HepG2 (cell line): ENCODE measurements around the gene TXN2. TPM values are rescaled to one million over a fixed set of nuclear protein-coding genes. Genes with fewer than 3 reads are reported as not detected.

Experiments used
- ARID2 ChIP-seq: sonication (generic); formaldehyde crosslinking; IDR thresholded peaks from 2 replicates; pipeline ENCODE4 v1.8.1; 2022; ENCODE audit warnings: mild to moderate bottlenecking, missing genetic modification reagents, borderline replicate concordance
- ATRX ChIP-seq: sonication (generic); formaldehyde crosslinking; IDR thresholded peaks from 2 replicates; pipeline ENCODE4 v1.4.0; 2020; ENCODE audit warnings: missing genetic modification reagents, borderline replicate concordance
- CCDC6 ChIP-seq: sonication (generic); formaldehyde crosslinking; IDR thresholded peaks from 2 replicates; pipeline ENCODE4 v1.8.1; 2022; ENCODE audit warnings: mild to moderate bottlenecking, missing genetic modification reagents, moderate library complexity
- CSRNP1 ChIP-seq: sonication (generic); formaldehyde crosslinking; IDR thresholded peaks from 2 replicates; pipeline ENCODE4 v1.8.1; 2023; ENCODE audit warnings: mild to moderate bottlenecking, missing genetic modification reagents
- EED ChIP-seq: sonication (generic); formaldehyde crosslinking; IDR thresholded peaks from 2 replicates; pipeline ENCODE4 v1.5.0; 2020; ENCODE audit warnings: mild to moderate bottlenecking, missing genetic modification reagents
- FOXK1 ChIP-seq: sonication (generic); formaldehyde crosslinking; IDR thresholded peaks from 2 replicates; pipeline ENCODE4 v1.4.0; 2020; ENCODE audit warnings: low read depth, missing genetic modification reagents, borderline replicate concordance
- IRF1 ChIP-seq: sonication (generic); formaldehyde crosslinking; IDR thresholded peaks from 2 replicates; pipeline ENCODE4 v1.4.0; 2020; ENCODE audit warnings: low read depth, mild to moderate bottlenecking, missing genetic modification reagents
- KDM6A ChIP-seq: IDR thresholded peaks from 2 replicates; pipeline ENCODE4 v1.6.1; 2016; ENCODE audit warnings: low read depth
- MATR3 ChIP-seq: sonication (generic); formaldehyde crosslinking; IDR thresholded peaks from 2 replicates; pipeline ENCODE4 v1.4.0; 2020; ENCODE audit warnings: missing genetic modification reagents
- NR3C1 ChIP-seq: sonication (generic); formaldehyde crosslinking; IDR thresholded peaks from 2 replicates; pipeline ENCODE4 v1.4.0; 2020; ENCODE audit warnings: missing genetic modification reagents
- PTBP1 ChIP-seq: fragments of 200-400 bp; formaldehyde crosslinking; IDR thresholded peaks from 2 replicates; pipeline ENCODE4 v1.6.1; 2018; ENCODE audit warnings: low read length, low read depth; ENCODE audit not compliant: poor library complexity, severe bottlenecking
- SALL2 ChIP-seq: sonication (generic); formaldehyde crosslinking; IDR thresholded peaks from 2 replicates; pipeline ENCODE4 v1.8.1; 2023; ENCODE audit warnings: mild to moderate bottlenecking, missing genetic modification reagents, inconsistent platforms
- SETDB1 ChIP-seq: sonication (generic); formaldehyde crosslinking; IDR thresholded peaks from 2 replicates; pipeline ENCODE4 v1.5.1; 2020; ENCODE audit warnings: missing genetic modification reagents, mild to moderate bottlenecking, borderline replicate concordance
- SOX6 ChIP-seq, 2 experiments: fragments of 450-650 bp in 1 of 2; sonication (generic) in 1 of 2; formaldehyde crosslinking in 1 of 2; IDR thresholded peaks; 2 replicates each; pipeline versions ENCODE4 v1.4.0 to v1.6.1; 2017 to 2020; ENCODE audit warnings: antibody characterized with exemption in 1 of 2, mild to moderate bottlenecking in 1 of 2, missing genetic modification reagents in 1 of 2
- TOE1 ChIP-seq: sonication (generic); formaldehyde crosslinking; IDR thresholded peaks from 2 replicates; pipeline ENCODE4 v1.4.0; 2020; ENCODE audit warnings: mild to moderate bottlenecking, missing genetic modification reagents
- ZNF160 ChIP-seq: sonication (generic); formaldehyde crosslinking; IDR thresholded peaks from 2 replicates; pipeline ENCODE4 v1.8.0; 2022; ENCODE audit warnings: mild to moderate bottlenecking, inconsistent platforms, missing genetic modification reagents
- ZNF232 ChIP-seq: sonication (generic); formaldehyde crosslinking; IDR thresholded peaks from 2 replicates; pipeline ENCODE4 v1.4.0; 2020; ENCODE audit warnings: missing genetic modification reagents, borderline replicate concordance
- ZNF496 ChIP-seq: sonication (generic); formaldehyde crosslinking; IDR thresholded peaks from 2 replicates; pipeline ENCODE4 v1.8.1; 2023; ENCODE audit warnings: mild to moderate bottlenecking, moderate library complexity, missing genetic modification reagents; ENCODE audit not compliant: insufficient replicate concordance
- ZNF564 ChIP-seq: sonication (generic); formaldehyde crosslinking; IDR thresholded peaks from 2 replicates; pipeline ENCODE4 v1.8.1; 2023; ENCODE audit warnings: mild to moderate bottlenecking, missing genetic modification reagents
- ZNF720 ChIP-seq: sonication (generic); formaldehyde crosslinking; IDR thresholded peaks from 2 replicates; pipeline ENCODE4 v1.4.0; 2020; ENCODE audit warnings: missing genetic modification reagents
- ZNF878 ChIP-seq: sonication (generic); formaldehyde crosslinking; IDR thresholded peaks from 2 replicates; pipeline ENCODE4 v1.8.1; 2023; ENCODE audit warnings: mild to moderate bottlenecking, missing genetic modification reagents, moderate library complexity
- polyA plus RNA-seq, 8 experiments: library from polyadenylated mRNA; depleted of rRNA in 3 of 8; stranded (reverse) in 7 of 8; unstranded in 1 of 8; fragments of >200 nt; fragmentation: Illumina TruSeq in 4 of 8; extraction: Trizol in 4 of 8; gene quantifications; 2 replicates each; pipeline versions ENCODE4 v1.2.1 to v1.2.3, GENCODE V29; 2011 to 2016; ENCODE audit warnings: low read depth in 4 of 8, missing spikeins in 1 of 8, mixed read lengths in 1 of 8; ENCODE audit not compliant: insufficient read depth in 1 of 8
- total RNA-seq, 5 experiments: library from RNA; depleted of rRNA; stranded (reverse); fragments of >200 nt; fragmentation: Illumina TruSeq; extraction: Trizol; gene quantifications; 2 replicates each; pipeline ENCODE4 v1.2.3, GENCODE V29; 2016; ENCODE audit warnings: low read depth in 1 of 5
- TF ChIP-seq, protein P1 (sequence below): sonication (generic); formaldehyde crosslinking; IDR thresholded peaks from 2 replicates; pipeline ENCODE4 v1.5.0; 2020; ENCODE audit warnings: mild to moderate bottlenecking, missing genetic modification reagents, borderline replicate concordance

The TXN2 gene
- total and polyA plus RNA-seq, 2 of the 13 experiments (the other 11 are each of a cell fraction or from before 2014, with no cell fraction given) = 41.4 to 109 TPM

DNA sequence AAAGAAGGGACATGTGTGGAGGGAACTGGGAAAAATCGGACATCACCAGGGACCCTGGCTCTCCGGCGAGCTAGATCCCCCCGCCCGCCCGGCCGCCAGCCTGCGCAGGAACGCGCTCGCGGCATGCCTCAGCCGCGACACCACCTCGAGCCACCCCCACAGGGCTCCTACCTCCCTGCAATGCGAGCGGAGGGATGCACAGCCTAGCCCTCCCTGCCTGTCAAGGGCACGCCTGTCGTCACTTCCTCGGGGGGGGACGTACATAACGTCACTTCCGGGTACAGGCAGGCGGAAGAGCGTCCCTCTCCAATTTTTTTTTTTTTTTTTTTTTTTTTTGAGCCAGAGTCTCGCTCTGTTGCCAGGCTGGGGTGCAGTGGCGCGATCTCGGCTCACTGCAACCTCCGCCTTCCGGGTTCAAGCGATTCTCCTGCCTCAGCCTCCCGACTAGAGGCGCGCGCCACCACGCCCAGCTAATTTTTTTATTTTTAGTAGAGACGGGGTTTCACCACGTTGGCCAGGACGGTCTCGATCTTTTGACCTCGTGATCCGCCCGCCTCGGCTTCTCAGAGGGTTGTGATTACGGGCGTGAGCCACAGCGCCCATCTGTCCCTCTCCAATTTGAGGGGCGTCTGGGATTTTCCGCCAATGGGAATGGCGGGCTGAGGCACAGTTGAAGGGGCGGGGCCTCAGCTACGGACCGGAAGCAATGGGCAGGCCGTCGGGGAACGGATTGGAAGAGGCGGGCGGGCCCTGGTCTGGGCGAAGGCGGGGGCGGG lies at the start of gene TXN2 (continued):
- TF ChIP-seq ATRX (CRISPR knock-in tag) (no peak), ZNF160 (CRISPR knock-in tag) (no peak), IRF1 (CRISPR knock-in tag) (no peak), SETDB1 (CRISPR knock-in tag) (no peak), ZNF564 (CRISPR knock-in tag) (no peak), ARID2 (CRISPR knock-in tag) (no peak), TOE1 (no peak), KDM6A (CRISPR knock-in tag) (no peak), MATR3 (CRISPR knock-in tag) (no peak), ZNF496 (no peak), SALL2 (CRISPR knock-in tag) (peak; percentile 70), SOX6 (IDR thresholded peaks at IDR 0.05) (no peak), SOX6 (CRISPR knock-in tag; IDR thresholded peaks at IDR 0.05) (peak; percentile 55; the same call in 1 of the 2 replicates), PTBP1 (peak; percentile 94), EED (CRISPR knock-in tag) (no peak), CCDC6 (CRISPR knock-in tag) (no peak), ZNF232 (CRISPR knock-in tag) (no peak), CSRNP1 (CRISPR knock-in tag) (peak; percentile 71), NR3C1 (no peak), ZNF878 (CRISPR knock-in tag) (no peak), FOXK1 (peak; percentile 67; the same call in 1 of the 2 replicates), ZNF720 (CRISPR knock-in tag) (no peak)
- TF ChIP-seq, protein P1, sequence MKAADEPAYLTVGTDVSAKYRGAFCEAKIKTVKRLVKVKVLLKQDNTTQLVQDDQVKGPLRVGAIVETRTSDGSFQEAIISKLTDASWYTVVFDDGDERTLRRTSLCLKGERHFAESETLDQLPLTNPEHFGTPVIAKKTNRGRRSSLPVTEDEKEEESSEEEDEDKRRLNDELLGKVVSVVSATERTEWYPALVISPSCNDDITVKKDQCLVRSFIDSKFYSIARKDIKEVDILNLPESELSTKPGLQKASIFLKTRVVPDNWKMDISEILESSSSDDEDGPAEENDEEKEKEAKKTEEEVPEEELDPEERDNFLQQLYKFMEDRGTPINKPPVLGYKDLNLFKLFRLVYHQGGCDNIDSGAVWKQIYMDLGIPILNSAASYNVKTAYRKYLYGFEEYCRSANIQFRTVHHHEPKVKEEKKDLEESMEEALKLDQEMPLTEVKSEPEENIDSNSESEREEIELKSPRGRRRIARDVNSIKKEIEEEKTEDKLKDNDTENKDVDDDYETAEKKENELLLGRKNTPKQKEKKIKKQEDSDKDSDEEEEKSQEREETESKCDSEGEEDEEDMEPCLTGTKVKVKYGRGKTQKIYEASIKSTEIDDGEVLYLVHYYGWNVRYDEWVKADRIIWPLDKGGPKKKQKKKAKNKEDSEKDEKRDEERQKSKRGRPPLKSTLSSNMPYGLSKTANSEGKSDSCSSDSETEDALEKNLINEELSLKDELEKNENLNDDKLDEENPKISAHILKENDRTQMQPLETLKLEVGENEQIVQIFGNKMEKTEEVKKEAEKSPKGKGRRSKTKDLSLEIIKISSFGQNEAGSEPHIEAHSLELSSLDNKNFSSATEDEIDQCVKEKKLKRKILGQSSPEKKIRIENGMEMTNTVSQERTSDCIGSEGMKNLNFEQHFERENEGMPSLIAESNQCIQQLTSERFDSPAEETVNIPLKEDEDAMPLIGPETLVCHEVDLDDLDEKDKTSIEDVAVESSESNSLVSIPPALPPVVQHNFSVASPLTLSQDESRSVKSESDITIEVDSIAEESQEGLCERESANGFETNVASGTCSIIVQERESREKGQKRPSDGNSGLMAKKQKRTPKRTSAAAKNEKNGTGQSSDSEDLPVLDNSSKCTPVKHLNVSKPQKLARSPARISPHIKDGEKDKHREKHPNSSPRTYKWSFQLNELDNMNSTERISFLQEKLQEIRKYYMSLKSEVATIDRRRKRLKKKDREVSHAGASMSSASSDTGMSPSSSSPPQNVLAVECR (CRISPR knock-in tag) = peak; percentile 91
